IMR-90 (cell line): ENCODE data around the gene DGKB. TPM values are rescaled to one million over a fixed set of nuclear protein-coding genes. Genes with fewer than 3 reads are reported as not detected.

Source experiments
- ATAC-seq: fragments of 200-7000 bp; cut with Tn5 transposase; 2 replicates; pipeline ENCODE4 v1.9.1; 2020; ENCODE audit warnings: low read depth, mild to moderate bottlenecking, moderate library complexity
- BruUV-seq: library from RNA; stranded (reverse); fragments of 400-500 nt; replicated peaks from 2 replicates; lab custom pipeline; 2021; lab: Mats Ljungman, UMichigan
- CTCF ChIA-PET: fragments of 300-600 bp; formaldehyde crosslinking; extraction: SDS; loops from one replicate; lab custom pipeline; 2021; ENCODE audit warnings: antibody characterized with exemption; lab: Yijun Ruan, JAX
- POLR2A ChIA-PET: fragments of 300-600 bp; sonication (Branson Sonifier 250); formaldehyde crosslinking; loops from one replicate; lab custom pipeline; 2022; ENCODE audit warnings: antibody characterized with exemption; ENCODE audit not compliant: unreplicated experiment; lab: Charles Lee
- DNase-seq: peaks from one replicate; pipeline ENCODE4 v3.0.0; 2013
- H2AFZ ChIP-seq: replicated peaks from 2 replicates; pipeline ENCODE3; 2013; ENCODE audit warnings: low read length, mild to moderate bottlenecking; ENCODE audit not compliant: poor library complexity
- H2AK5ac ChIP-seq: 2 replicates; pipeline ENCODE4 v1.6.1; 2013; ENCODE audit warnings: low read depth, low read length, inconsistent platforms
- H2AK9ac ChIP-seq: replicated peaks from 2 replicates; pipeline ENCODE3; 2013; ENCODE audit warnings: mild to moderate bottlenecking, low read depth, low read length, moderate library complexity; ENCODE audit not compliant: poor library complexity
- H2BK120ac ChIP-seq: 2 replicates; pipeline ENCODE4 v1.6.1; 2013; ENCODE audit warnings: low read depth, low read length, inconsistent platforms
- H2BK15ac ChIP-seq: 3 replicates; pipeline ENCODE4 v1.6.1; 2013; ENCODE audit warnings: low read depth, low read length, inconsistent platforms
- H2BK20ac ChIP-seq: 2 replicates; pipeline ENCODE4 v1.6.1; 2013; ENCODE audit warnings: low read depth, mild to moderate bottlenecking, inconsistent platforms, low read length, moderate library complexity
- H2BK5ac ChIP-seq: 2 replicates; pipeline ENCODE4 v1.6.1; 2013; ENCODE audit warnings: mild to moderate bottlenecking, low read depth, low read length, inconsistent platforms; ENCODE audit not compliant: poor library complexity, severe bottlenecking
- H3K14ac ChIP-seq: replicated peaks from 2 replicates; pipeline ENCODE4 v1.6.1; 2013; ENCODE audit warnings: low read depth, low read length, inconsistent platforms
- H3K18ac ChIP-seq: 2 replicates; pipeline ENCODE4 v1.6.1; 2013; ENCODE audit warnings: low read depth, low read length, control low read depth
- H3K23ac ChIP-seq: 2 replicates; pipeline ENCODE4 v1.6.1; 2013; ENCODE audit warnings: low read depth, low read length, inconsistent platforms
- H3K27ac ChIP-seq: 2 replicates; pipeline ENCODE4 v1.5.1; 2013; ENCODE audit warnings: mild to moderate bottlenecking, control low read depth, low read length; ENCODE audit not compliant: insufficient read depth
- H3K27me3 ChIP-seq: 2 replicates; pipeline ENCODE4 v1.6.1; 2013; ENCODE audit warnings: low read length; ENCODE audit not compliant: control insufficient read depth, insufficient read depth
- H3K36me3 ChIP-seq: 2 replicates; pipeline ENCODE4 v1.6.1; 2013; ENCODE audit warnings: low read length, mixed read lengths; ENCODE audit not compliant: control insufficient read depth, insufficient read depth
- H3K4ac ChIP-seq: 2 replicates; pipeline ENCODE4 v1.6.1; 2013; ENCODE audit warnings: low read depth, low read length, inconsistent platforms
- H3K4me1 ChIP-seq: 2 replicates; pipeline ENCODE4 v1.6.1; 2013; ENCODE audit warnings: low read length, mixed read lengths; ENCODE audit not compliant: control insufficient read depth, insufficient read depth
- H3K4me2 ChIP-seq: 2 replicates; pipeline ENCODE4 v1.6.1; 2013; ENCODE audit warnings: low read depth, mild to moderate bottlenecking, control low read depth, low read length, moderate library complexity
- H3K4me3 ChIP-seq: 2 replicates; pipeline ENCODE4 v1.5.1; 2013; ENCODE audit warnings: low read depth, mild to moderate bottlenecking, control low read depth, low read length, moderate library complexity; ENCODE audit not compliant: insufficient read depth
- H3K56ac ChIP-seq: 2 replicates; pipeline ENCODE4 v1.6.1; 2013; ENCODE audit warnings: low read length, inconsistent platforms; ENCODE audit not compliant: insufficient read depth; ENCODE audit errors: extremely low read depth
- H3K79me1 ChIP-seq, 2 experiments: 2 replicates each; pipeline ENCODE4 v1.6.1; 2013; ENCODE audit warnings: low read length in 2 of 2, inconsistent platforms in 1 of 2, low read depth in 1 of 2
- H3K9ac ChIP-seq: 2 replicates; pipeline ENCODE4 v1.6.1; 2013; ENCODE audit warnings: low read depth, low read length, control low read depth
- H3K9me1 ChIP-seq: 2 replicates; pipeline ENCODE4 v1.6.1; 2013; ENCODE audit warnings: low read length, inconsistent platforms; ENCODE audit not compliant: insufficient read depth
- H3K9me3 ChIP-seq: 2 replicates; pipeline ENCODE4 v1.6.1; 2013; ENCODE audit warnings: low read length; ENCODE audit not compliant: control insufficient read depth, insufficient read depth
- H4K20me1 ChIP-seq: 2 replicates; pipeline ENCODE4 v1.6.1; 2013; ENCODE audit warnings: low read length, inconsistent platforms; ENCODE audit not compliant: insufficient read depth
- H4K5ac ChIP-seq: 2 replicates; pipeline ENCODE4 v1.6.1; 2013; ENCODE audit warnings: mild to moderate bottlenecking, low read depth, low read length, control low read depth
- H4K8ac ChIP-seq, 2 experiments: 2 replicates each; pipeline ENCODE4 v1.6.1; 2013; ENCODE audit warnings: low read depth in 2 of 2, low read length in 2 of 2, control low read depth in 1 of 2, inconsistent platforms in 1 of 2
- H4K91ac ChIP-seq: 2 replicates; pipeline ENCODE4 v1.6.1; 2013; ENCODE audit warnings: low read depth, low read length, inconsistent platforms; ENCODE audit not compliant: insufficient read depth
- CHD1 ChIP-seq: IDR thresholded peaks from 2 replicates; pipeline ENCODE4 v1.6.1; 2012; ENCODE audit warnings: low read depth, low read length, improper control_type of control experiment
- MXI1 ChIP-seq: IDR thresholded peaks from 2 replicates; pipeline ENCODE4 v1.6.1; 2012; ENCODE audit warnings: low read depth, mild to moderate bottlenecking, low read length, moderate library complexity, borderline replicate concordance
- NFE2L2 ChIP-seq: fragments of 150-350 bp; IDR thresholded peaks from 2 replicates; pipeline ENCODE4 v1.6.1; 2016; ENCODE audit warnings: low read depth, mild to moderate bottlenecking, low read length
- WGBS, 2 experiments: methylation state at CpG; one replicate each; pipeline versions ENCODE4 v1.1.5 to v1.1.7; 2013; ENCODE audit warnings: missing lambda C conversion rate in 2 of 2; ENCODE audit not compliant: insufficient read length in 1 of 2; ENCODE audit errors: extremely low coverage in 2 of 2; 5-methylcytosine and 5-hydroxymethylcytosine counted together
- dilution Hi-C: fragments of 300-500 bp; cut with HindIII; formaldehyde crosslinking; loops from one replicate; pipeline ENCODE4 v1.14.3; 2018; ENCODE audit warnings: low sequenced_read_pairs; ENCODE audit not compliant: unreplicated experiment
- in situ Hi-C: fragments of 300-500 bp; cut with MboI; formaldehyde crosslinking; loops from 3 replicates; pipeline ENCODE4 v1.14.3; 2019; ENCODE audit warnings: low sequenced_read_pairs, inconsistent platforms, mixed read lengths
- intact Hi-C: fragments of 100-400 bp; cut with micrococcal nuclease; formaldehyde crosslinking; loops from 2 replicates; pipeline ENCODE4 v1.10.0; 2022
- polyA plus RNA-seq, 3 experiments: library from polyadenylated mRNA; depleted of rRNA; stranded (reverse); fragments of >200 nt; gene quantifications; 2 replicates each; pipeline ENCODE4 v1.2.3, GENCODE V29; 2012; ENCODE audit warnings: low replicate concordance in 1 of 3
- total RNA-seq: library from RNA; depleted of rRNA; stranded (reverse); fragments of >200 nt; gene quantifications from 2 replicates; pipeline ENCODE4 v1.2.3, GENCODE V29; 2012

DGKB gene
- total and polyA plus RNA-seq, 2 of the 4 experiments (the other 2 are of a cell fraction) = not detected

DNA sequence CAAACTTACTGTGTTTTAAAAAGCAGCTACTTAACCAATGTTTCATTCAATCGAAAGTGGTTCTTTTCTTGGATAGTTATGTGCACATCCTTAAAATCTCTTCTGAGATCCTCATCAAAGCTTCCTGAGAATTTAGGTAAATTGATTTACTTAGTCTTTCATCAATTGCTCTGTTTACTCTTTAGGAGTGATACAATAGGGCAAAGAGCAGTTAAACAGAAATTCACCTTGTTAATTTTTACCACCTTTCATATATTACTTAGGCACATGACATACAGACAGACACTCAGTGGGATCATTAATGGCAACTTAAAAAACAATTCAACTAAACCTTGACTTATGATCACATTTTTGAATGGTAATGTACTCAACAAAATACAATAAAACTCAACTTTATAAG lies 456.3 kb downstream of the DGKB start:
- Histone ChIP-seq H3K4me3 (no peak overlapping the region), H2BK5ac (no peak overlapping the region), H3K4ac (no peak overlapping the region), H2BK20ac (no peak overlapping the region), H3K9ac (no peak overlapping the region), H2BK15ac (no peak overlapping the region), H3K18ac (no peak overlapping the region), H2BK120ac (no peak overlapping the region), H3K36me3 (no peaks in the 10 kb centered on the region), H3K4me2 (no peak overlapping the region), H3K9me3 (no peaks in the 10 kb centered on the region), H2AK9ac (no peak overlapping the region), H3K23ac (no peak overlapping the region), H2AK5ac (no peak overlapping the region), H3K27ac (no peak overlapping the region), H3K56ac (no peak overlapping the region), H2AFZ (no peak overlapping the region), H3K4me1 (no peaks in the 10 kb centered on the region), H4K8ac (no peak overlapping the region), H3K79me1 (no peaks in the 10 kb centered on the region), H3K14ac (no peak overlapping the region), H4K91ac (no peak overlapping the region), H3K27me3 (no peaks in the 10 kb centered on the region), H4K5ac (no peak overlapping the region), H3K9me1 (no peaks in the 10 kb centered on the region), H4K20me1 (no peaks in the 10 kb centered on the region)
- ChIA-PET POLR2A (no interaction called here), CTCF (no interaction called here)
- ATAC-seq (no peak), DNase-seq (no peak)
- intact Hi-C loops (no loop called here), in situ Hi-C loops (no loop called here), dilution Hi-C loops (no loop called here)
- no TSS peak for BruUV-seq
- no CpG with 5 or more reads among the region's 1 CpG for WGBS, 2 experiments
- TF ChIP-seq NFE2L2 (no peak), MXI1 (no peak), CHD1 (no peak)
